ENCODE results near the gene COX4I2.

DNA sequence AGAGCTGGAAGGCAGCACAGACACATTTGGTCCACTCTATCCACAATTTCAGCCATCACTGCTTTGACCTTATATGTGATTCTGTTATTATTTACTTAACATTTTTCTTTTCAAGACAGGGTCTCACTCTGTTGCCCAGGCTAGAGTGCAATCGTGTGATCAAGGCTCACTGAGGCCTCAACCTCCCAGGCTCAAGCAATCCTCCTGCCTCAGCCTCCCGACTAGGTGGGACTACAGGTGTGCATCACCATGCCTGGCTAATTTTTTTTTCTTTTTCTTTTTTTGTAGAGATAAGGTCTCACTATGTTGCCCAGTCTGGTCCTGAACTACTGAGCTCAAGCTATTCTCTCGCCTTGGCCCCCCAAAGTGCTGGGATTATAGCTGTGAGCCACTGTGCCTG lies 44.6 kb downstream of the COX4I2 start:
- TF ChIP-seq, protein P1, sequence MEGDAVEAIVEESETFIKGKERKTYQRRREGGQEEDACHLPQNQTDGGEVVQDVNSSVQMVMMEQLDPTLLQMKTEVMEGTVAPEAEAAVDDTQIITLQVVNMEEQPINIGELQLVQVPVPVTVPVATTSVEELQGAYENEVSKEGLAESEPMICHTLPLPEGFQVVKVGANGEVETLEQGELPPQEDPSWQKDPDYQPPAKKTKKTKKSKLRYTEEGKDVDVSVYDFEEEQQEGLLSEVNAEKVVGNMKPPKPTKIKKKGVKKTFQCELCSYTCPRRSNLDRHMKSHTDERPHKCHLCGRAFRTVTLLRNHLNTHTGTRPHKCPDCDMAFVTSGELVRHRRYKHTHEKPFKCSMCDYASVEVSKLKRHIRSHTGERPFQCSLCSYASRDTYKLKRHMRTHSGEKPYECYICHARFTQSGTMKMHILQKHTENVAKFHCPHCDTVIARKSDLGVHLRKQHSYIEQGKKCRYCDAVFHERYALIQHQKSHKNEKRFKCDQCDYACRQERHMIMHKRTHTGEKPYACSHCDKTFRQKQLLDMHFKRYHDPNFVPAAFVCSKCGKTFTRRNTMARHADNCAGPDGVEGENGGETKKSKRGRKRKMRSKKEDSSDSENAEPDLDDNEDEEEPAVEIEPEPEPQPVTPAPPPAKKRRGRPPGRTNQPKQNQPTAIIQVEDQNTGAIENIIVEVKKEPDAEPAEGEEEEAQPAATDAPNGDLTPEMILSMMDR (IDR thresholded peaks at IDR 0.05): no peak
- TF ChIP-seq POLR2A (IDR thresholded peaks at IDR 0.05) (no peak), POLR2AphosphoS5 (IDR thresholded peaks at IDR 0.05) (no peak)

All from transverse colon (tissue), 4 donors.